Measurements from ENCODE around the gene KHNYN.

KHNYN gene

GRCh38 chr14:24401810-24402702, 27.7 kb upstream of the KHNYN start:
- no peak for DNase-seq

DNA sequence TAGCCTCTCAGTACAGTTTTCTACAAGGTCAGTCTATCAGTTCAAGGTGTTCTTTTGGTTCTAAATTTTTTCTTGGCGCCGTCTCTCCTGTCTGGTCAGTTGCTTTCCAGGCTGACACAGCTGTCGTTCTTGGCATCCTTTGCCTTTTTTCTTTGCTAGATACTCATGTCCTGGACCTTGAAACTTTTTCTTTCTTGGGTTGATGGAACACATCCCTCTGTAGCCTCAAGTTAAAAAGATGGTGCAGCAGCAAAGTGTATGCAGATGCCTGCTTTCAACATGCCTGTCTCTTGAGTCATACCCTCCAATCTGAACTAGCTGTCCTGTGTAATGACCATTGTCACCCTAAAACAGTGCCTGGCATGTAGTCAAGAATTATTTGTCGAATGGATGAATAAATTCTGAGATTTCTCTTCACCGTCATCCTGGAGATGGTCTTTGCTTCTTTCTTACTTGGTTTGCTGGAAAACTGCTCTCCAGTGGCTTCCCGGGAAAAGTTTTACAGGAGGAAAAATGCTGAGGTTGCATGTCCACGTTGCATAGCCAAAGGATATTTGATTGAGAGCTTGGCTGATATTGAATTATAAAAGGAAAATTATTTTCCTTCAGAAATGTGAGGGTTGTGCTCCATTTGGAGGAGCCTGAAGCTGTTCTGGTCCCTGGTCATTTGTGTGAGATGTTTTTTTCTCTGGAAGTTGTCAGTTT, 26.3 kb upstream of the KHNYN start:
- no peak for DNase-seq

- no peak for DNase-seq
Measured at GRCh38 chr14:24404814-24405213, 24.9 kb upstream of the KHNYN start.

DNA sequence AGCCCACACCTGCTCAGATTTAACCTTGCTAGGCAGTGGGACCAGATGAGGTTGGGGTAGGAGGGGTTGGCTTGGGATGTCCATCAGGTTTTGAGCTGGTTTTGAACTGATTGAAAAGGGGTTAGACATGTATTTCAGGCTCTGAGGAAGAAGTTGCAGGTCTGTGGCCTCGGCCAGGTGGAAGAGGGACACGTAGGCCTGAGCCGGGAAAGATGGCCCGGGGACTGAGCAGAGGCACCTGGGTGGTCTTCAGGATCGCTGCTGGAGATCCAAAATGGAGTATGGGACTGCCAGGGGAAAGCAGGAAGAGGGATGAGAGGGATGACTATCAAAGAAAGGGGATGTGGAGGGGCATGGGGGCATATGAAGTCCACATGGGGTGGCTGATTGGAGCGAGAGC, 23.3 kb upstream of the KHNYN start:
- no peak for DNase-seq

GRCh38 chr14:24407608-24408325, 22.0 kb upstream of the KHNYN start:
- no peak for DNase-seq

DNA sequence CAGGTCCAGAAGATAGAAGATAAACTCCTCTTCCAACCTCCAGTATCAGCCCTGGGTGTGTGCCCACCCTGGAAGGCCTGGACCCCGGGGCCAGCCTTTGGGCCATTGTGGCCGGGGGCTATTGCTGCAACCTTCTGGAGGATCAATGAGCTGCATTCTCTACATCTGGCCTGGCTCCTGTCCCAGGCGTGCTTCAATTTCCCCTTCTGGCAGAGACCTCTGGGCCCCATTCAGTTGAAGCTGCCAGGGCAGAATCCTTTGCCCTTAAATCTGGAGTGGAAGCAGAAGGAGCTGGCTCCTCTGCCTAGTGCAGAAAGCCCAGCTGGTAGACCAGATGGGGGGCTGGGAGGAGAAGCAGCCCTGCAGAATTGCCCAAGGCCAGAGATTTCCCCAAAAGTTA, 21.0 kb upstream of the KHNYN start:
- no peak for DNase-seq

DNA sequence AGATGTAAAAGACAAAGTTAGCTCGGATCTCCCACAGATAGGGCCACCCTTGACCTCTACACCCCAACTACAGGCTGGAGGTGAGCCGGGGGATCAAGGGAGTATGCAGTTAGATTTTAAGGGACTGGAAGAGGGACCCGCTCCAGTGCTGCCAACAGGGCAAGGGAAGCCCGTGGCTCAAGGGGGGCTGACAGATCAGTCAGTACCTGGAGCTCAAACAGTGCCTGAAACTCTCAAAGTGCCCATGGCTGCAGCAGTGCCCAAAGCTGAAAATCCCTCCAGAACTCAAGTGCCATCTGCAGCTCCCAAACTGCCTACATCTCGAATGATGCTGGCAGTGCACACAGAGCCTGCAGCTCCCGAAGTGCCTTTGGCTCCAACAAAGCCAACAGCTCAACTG, 20.6 kb upstream of the KHNYN start:
- DNase-seq, result no peak

- no peak for DNase-seq
Measured at GRCh38 chr14:24409956-24410355, 19.8 kb upstream of the KHNYN start.

GRCh38 chr14:24411443-24412389, 18.0 kb upstream of the KHNYN start:
- DNase-seq, result peak in 2 of 5 donors; percentile 28 to 29

DNA sequence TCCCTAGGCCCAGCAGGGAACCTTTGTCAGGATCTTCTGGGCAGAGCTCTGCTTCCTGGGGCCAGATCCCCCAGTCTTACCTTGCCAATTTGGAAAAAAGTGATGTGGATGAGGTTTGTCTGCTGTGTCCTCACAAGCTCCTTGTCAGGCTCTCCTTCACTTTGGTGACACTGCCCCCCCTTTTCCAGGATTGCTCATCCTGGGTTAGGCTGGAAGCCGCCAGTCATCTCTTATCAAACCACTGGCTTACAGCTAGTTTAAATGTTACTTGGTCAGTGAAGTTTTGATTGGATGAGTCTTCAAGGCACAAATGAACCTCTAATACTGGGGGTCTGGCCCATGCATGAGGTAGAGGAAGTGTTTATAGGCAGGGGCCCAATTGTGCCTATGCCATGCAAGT, 15.7 kb upstream of the KHNYN start:
- no peak for DNase-seq

DNA sequence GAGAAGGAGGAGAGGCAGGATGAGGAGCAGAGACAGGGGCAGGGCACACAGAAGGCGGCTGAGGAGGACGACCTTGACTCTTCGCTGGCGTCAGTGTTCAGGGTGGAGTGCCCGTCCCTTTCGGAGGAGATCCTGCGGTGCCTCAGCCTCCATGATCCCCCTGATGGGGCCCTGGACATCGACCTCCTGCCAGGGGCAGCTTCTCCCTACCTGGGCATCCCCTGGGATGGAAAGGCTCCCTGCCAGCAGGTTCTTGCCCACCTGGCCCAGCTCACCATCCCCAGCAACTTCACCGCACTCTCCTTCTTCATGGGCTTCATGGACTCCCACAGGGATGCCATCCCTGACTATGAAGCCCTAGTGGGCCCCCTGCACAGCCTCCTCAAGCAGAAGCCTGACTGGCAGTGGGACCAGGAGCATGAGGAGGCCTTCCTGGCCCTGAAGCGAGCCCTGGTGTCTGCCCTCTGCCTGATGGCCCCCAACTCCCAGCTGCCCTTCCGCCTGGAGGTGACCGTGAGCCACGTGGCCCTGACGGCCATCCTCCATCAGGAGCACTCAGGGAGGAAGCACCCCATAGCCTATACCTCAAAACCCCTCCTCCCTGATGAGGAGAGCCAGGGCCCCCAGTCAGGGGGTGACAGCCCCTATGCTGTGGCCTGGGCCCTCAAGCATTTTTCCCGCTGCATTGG, 14.9 kb upstream of the KHNYN start:
- no peak for DNase-seq

GRCh38 chr14:24415421-24416253, 14.1 kb upstream of the KHNYN start:
- no peak for DNase-seq

DNA sequence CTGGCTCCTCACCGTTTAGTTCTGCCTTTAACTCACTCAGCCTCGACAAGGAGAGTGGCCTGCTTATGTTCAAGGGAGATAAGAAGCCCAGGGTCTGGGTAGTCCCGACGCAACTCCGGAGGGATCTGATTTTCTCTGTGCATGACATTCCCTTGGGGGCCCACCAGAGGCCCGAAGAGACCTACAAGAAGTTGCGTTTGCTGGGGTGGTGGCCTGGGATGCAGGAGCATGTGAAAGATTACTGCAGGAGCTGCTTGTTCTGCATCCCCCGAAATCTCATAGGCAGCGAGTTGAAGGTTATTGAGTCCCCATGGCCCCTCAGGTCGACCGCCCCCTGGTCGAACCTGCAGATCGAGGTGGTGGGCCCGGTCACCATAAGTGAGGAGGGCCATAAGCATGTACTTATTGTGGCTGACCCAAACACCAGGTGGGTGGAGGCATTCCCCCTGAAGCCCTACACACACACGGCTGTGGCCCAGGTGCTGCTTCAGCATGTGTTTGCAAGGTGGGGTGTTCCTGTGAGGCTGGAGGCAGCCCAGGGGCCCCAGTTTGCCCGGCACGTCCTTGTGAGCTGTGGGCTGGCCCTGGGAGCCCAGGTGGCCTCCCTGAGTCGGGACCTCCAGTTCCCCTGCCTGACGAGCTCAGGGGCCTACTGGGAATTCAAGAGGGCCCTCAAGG, 13.4 kb upstream of the KHNYN start:
- no peak for DNase-seq

- DNase-seq, result no peak
Measured at GRCh38 chr14:24416932-24417619, 12.7 kb upstream of the KHNYN start.

DNA sequence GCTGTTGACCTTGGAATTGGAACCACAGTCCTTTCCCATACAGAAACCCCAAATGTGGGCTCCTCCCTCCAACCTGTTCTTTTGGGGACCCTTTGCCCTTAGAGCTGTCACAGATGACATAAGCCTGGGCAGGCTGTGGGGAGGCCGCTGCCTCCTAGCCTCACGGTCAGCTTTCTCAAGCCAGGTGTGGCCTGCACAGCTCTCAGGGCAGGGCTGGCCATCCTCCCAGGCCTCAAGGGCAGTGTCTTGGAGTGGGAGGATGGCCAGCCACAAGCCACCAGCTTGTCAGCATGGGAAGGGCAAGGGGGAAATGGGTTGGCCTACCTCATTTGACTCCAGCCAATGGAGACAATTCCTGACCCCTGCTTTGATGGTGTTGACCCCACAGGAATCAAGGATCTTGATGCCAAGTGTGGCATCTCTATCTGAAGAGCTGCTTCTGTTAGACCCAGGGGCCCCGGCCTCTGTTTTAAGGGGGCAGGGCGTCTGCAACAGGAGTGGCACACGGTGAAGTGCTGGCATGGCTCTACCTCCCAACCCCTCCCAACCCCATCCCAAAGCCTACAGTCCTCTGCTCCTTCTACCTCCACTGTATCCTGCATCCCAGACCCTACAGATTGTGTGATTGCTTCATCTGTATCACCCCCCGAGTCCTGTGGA, 11.8 kb upstream of the KHNYN start:
- no peak for DNase-seq

- no peak for DNase-seq
Measured at GRCh38 chr14:24418492-24418873, 11.3 kb upstream of the KHNYN start.

DNA sequence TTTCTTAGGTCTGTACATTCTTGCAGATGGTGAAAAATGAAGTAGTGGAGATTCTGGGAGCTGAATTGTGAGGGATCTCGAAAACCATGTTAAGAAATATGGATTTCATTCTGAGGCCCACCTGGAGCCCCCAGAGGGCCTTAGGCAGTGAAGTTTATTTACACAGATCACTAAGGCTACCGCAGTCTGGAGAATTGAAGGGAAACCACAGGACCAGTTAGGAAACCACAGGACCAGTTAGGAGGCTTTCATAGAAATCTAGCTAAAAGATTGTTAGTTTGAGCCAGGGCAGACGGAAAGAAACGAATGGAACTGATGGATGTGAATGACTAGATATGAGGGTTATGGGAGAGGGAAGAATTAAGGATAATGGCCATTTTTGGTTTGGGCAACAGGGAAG, 7.5 kb upstream of the KHNYN start:
- DNase-seq, result peak in 1 of 5 donors; percentile 27

- DNase-seq, result no peak
Measured at GRCh38 chr14:24422694-24423601, 6.8 kb upstream of the KHNYN start.
